Dendritic cell treated with granulocyte-macrophage colony-stimulating factor and Interleukin-4, amounts not matched to agents 40 ng/mL and 50 ng/mL, for 4 days (primary cell): ENCODE data around the gene MANBA.
A peak's percentile ranks its signal among the peaks of the same experiment; 100 is the strongest.
"Not testable (repeated sequence)": the region's sequence is repeated elsewhere in the genome, so short reads cannot be mapped to it uniquely, and the experiment has no call there.

Experiments used
- H3K27ac Mint-ChIP-seq: one replicate; pipeline ENCODE4 v1.8.0; 2022; ENCODE audit warnings: mild to moderate bottlenecking, mixed read lengths
- H3K27me3 Mint-ChIP-seq: one replicate; pipeline ENCODE4 v1.8.0; 2022; ENCODE audit warnings: mild to moderate bottlenecking, mixed read lengths
- H3K36me3 Mint-ChIP-seq: one replicate; pipeline ENCODE4 v1.8.0; 2022; ENCODE audit warnings: low read depth, mixed read lengths
- H3K4me1 Mint-ChIP-seq: one replicate; pipeline ENCODE4 v1.8.0; 2022; ENCODE audit warnings: low read depth, mixed read lengths
- H3K4me3 Mint-ChIP-seq: one replicate; pipeline ENCODE4 v1.8.0; 2022; ENCODE audit warnings: mild to moderate bottlenecking, moderate library complexity, mixed read lengths
- H3K9me3 Mint-ChIP-seq: one replicate; pipeline ENCODE4 v1.8.0; 2022; ENCODE audit warnings: mixed read lengths
- intact Hi-C: fragments of 100-400 bp; cut with micrococcal nuclease; formaldehyde crosslinking; loops from one replicate; pipeline ENCODE4 v1.15.0; 2022

Gene MANBA

GRCh38 chr4:102625232-102625930 lies 135.4 kb downstream of the MANBA start:
- peaks cover 9% of the 10 kb centered on the region for H3K36me3 Mint-ChIP-seq
- H3K27me3 Mint-ChIP-seq, result no peaks in the 10 kb centered on the region
- H3K27ac Mint-ChIP-seq, result peak overlapping the region; percentile 57
- peaks cover 15% of the 10 kb centered on the region for H3K4me1 Mint-ChIP-seq
- no peaks in the 10 kb centered on the region for H3K9me3 Mint-ChIP-seq
- intact Hi-C loops, result loop anchor here (1.0 to 10.0 kb wide), 3 partner anchors 175 to 469 kb away; partner anchors contain the start of genes BDH2 and SLC39A8
- H3K4me3 Mint-ChIP-seq, result no peak overlapping the region

- no peak overlapping the region for H3K27ac Mint-ChIP-seq
- H3K36me3 Mint-ChIP-seq, result peaks cover under 1% of the 10 kb centered on the region
- H3K27me3 Mint-ChIP-seq, result no peaks in the 10 kb centered on the region
- intact Hi-C loops, result loop anchor here (5.0 to 10.0 kb wide), 3 partner anchors 280 to 470 kb away; partner anchors contain the start of genes BDH2 and SLC39A8
- H3K9me3 Mint-ChIP-seq, result no peaks in the 10 kb centered on the region
- no peak overlapping the region for H3K4me3 Mint-ChIP-seq
- H3K4me1 Mint-ChIP-seq, result peaks cover 15% of the 10 kb centered on the region
Observed at GRCh38 chr4:102624505-102624904, 136.3 kb downstream of the MANBA start.

- H3K4me3 Mint-ChIP-seq, result no peak overlapping the region
- intact Hi-C loops, result loop anchor here (5.0 to 10.0 kb wide), 3 partner anchors 279 to 471 kb away; partner anchors contain the start of genes BDH2 and SLC39A8
- peaks cover 15% of the 10 kb centered on the region for H3K4me1 Mint-ChIP-seq
- H3K27ac Mint-ChIP-seq, result peak overlapping the region; percentile 26
- no peaks in the 10 kb centered on the region for H3K27me3 Mint-ChIP-seq
- no peaks in the 10 kb centered on the region for H3K9me3 Mint-ChIP-seq
- H3K36me3 Mint-ChIP-seq, result no peaks in the 10 kb centered on the region
Observed at GRCh38 chr4:102623622-102624021, 137.1 kb downstream of the MANBA start.

- Mint-ChIP-seq H3K4me1 (peaks cover 9% of the 10 kb centered on the region), H3K36me3 (peaks cover 17% of the 10 kb centered on the region), H3K27me3 (no peaks in the 10 kb centered on the region), H3K4me3 (no peak overlapping the region), H3K27ac (no peak overlapping the region), H3K9me3 (no peaks in the 10 kb centered on the region)
- intact Hi-C loops, result loop anchor here (5.0 to 10.0 kb wide), 3 partner anchors 276 to 474 kb away; partner anchors contain the start of genes BDH2 and SLC39A8
Observed at GRCh38 chr4:102620697-102621497, 139.9 kb downstream of the MANBA start.

- H3K4me1 Mint-ChIP-seq, H3K27me3 Mint-ChIP-seq, H3K4me3 Mint-ChIP-seq, H3K27ac Mint-ChIP-seq, H3K9me3 Mint-ChIP-seq: not testable (repeated sequence)
- intact Hi-C loops, result loop anchor here (5.0 to 10.0 kb wide), 3 partner anchors 275 to 475 kb away; partner anchors contain the start of genes BDH2 and SLC39A8
- H3K36me3 Mint-ChIP-seq, result peaks cover 25% of the 10 kb centered on the region
Observed at GRCh38 chr4:102619776-102620631, 140.8 kb downstream of the MANBA start.

- H3K36me3 Mint-ChIP-seq, result peaks cover 35% of the 10 kb centered on the region
- H3K27me3 Mint-ChIP-seq, H3K9me3 Mint-ChIP-seq, intact Hi-C loops, H3K4me1 Mint-ChIP-seq, H3K27ac Mint-ChIP-seq, H3K4me3 Mint-ChIP-seq: not testable (repeated sequence)
Observed at GRCh38 chr4:102619021-102619420, 141.7 kb downstream of the MANBA start.

GRCh38 chr4:102616636-102617035 lies 144.1 kb downstream of the MANBA start:
- Mint-ChIP-seq H3K4me3 (no peak overlapping the region), H3K4me1 (no peaks in the 10 kb centered on the region), H3K9me3 (no peaks in the 10 kb centered on the region), H3K27me3 (no peaks in the 10 kb centered on the region), H3K27ac (no peak overlapping the region), H3K36me3 (peaks cover 59% of the 10 kb centered on the region)
- intact Hi-C loops, result no loop called here

GRCh38 chr4:102614801-102615200 lies 146.0 kb downstream of the MANBA start:
- peaks cover 77% of the 10 kb centered on the region for H3K36me3 Mint-ChIP-seq
- intact Hi-C loops, result no loop called here

GRCh38 chr4:102612824-102613366 lies 147.9 kb downstream of the MANBA start:
- H3K27me3 Mint-ChIP-seq, result no peaks in the 10 kb centered on the region
- H3K27ac Mint-ChIP-seq, result peak overlapping the region; percentile 19
- no peak overlapping the region for H3K4me3 Mint-ChIP-seq
- intact Hi-C loops, result no loop called here
- no peaks in the 10 kb centered on the region for H3K4me1 Mint-ChIP-seq
- no peaks in the 10 kb centered on the region for H3K9me3 Mint-ChIP-seq
- H3K36me3 Mint-ChIP-seq, result peaks cover 96% of the 10 kb centered on the region

More at GRCh38 chr4:102614801-102615200, 146.0 kb downstream of the MANBA start:
- Mint-ChIP-seq H3K27ac (no peak overlapping the region), H3K4me3 (no peak overlapping the region), H3K4me1 (no peaks in the 10 kb centered on the region), H3K27me3 (no peaks in the 10 kb centered on the region), H3K9me3 (no peaks in the 10 kb centered on the region)

- Mint-ChIP-seq H3K4me3 (no peak overlapping the region), H3K36me3 (peaks cover 99% of the 10 kb centered on the region), H3K4me1 (no peaks in the 10 kb centered on the region), H3K27me3 (no peaks in the 10 kb centered on the region), H3K27ac (no peak overlapping the region), H3K9me3 (no peaks in the 10 kb centered on the region)
- intact Hi-C loops, result no loop called here
Observed at GRCh38 chr4:102612210-102612609, 148.6 kb downstream of the MANBA start.

GRCh38 chr4:102610476-102610875 lies 150.3 kb downstream of the MANBA start:
- H3K27me3 Mint-ChIP-seq, result no peaks in the 10 kb centered on the region
- no peak overlapping the region for H3K27ac Mint-ChIP-seq
- H3K36me3 Mint-ChIP-seq, result peaks cover 94% of the 10 kb centered on the region
- intact Hi-C loops, result no loop called here
- no peak overlapping the region for H3K4me3 Mint-ChIP-seq
- H3K4me1 Mint-ChIP-seq, result no peaks in the 10 kb centered on the region
- no peaks in the 10 kb centered on the region for H3K9me3 Mint-ChIP-seq

- no peak overlapping the region for H3K4me3 Mint-ChIP-seq
- H3K36me3 Mint-ChIP-seq, result peaks cover 92% of the 10 kb centered on the region
- H3K4me1 Mint-ChIP-seq, result no peaks in the 10 kb centered on the region
- H3K9me3 Mint-ChIP-seq, result no peaks in the 10 kb centered on the region
- H3K27me3 Mint-ChIP-seq, result no peaks in the 10 kb centered on the region
- H3K27ac Mint-ChIP-seq, result no peak overlapping the region
- intact Hi-C loops, result no loop called here
Observed at GRCh38 chr4:102610007-102610406, 150.8 kb downstream of the MANBA start.

- H3K27me3 Mint-ChIP-seq, result no peaks in the 10 kb centered on the region
- no peaks in the 10 kb centered on the region for H3K4me1 Mint-ChIP-seq
- no peaks in the 10 kb centered on the region for H3K9me3 Mint-ChIP-seq
- intact Hi-C loops, result no loop called here
- H3K36me3 Mint-ChIP-seq, result peaks cover 87% of the 10 kb centered on the region
- H3K27ac Mint-ChIP-seq, result no peak overlapping the region
- no peak overlapping the region for H3K4me3 Mint-ChIP-seq
Observed at GRCh38 chr4:102608190-102608589, 152.6 kb downstream of the MANBA start.
